Stimulated activated CD8-positive, alpha-beta memory T cell treated with anti-CD3 and anti-CD28 coated beads, Interleukin-15, amount 100 ng/mL, for 1 hour (primary cell): ENCODE results near the gene ATP6V0A1.
"Not testable (repeated sequence)": the region's sequence is repeated elsewhere in the genome, so short reads cannot be mapped to it uniquely, and the experiment has no call there.

Source experiments
- DNase-seq: peaks from one replicate; pipeline ENCODE4 v3.0.0-alpha.2; 2020; ENCODE audit warnings: low read depth

ATP6V0A1 gene

DNA sequence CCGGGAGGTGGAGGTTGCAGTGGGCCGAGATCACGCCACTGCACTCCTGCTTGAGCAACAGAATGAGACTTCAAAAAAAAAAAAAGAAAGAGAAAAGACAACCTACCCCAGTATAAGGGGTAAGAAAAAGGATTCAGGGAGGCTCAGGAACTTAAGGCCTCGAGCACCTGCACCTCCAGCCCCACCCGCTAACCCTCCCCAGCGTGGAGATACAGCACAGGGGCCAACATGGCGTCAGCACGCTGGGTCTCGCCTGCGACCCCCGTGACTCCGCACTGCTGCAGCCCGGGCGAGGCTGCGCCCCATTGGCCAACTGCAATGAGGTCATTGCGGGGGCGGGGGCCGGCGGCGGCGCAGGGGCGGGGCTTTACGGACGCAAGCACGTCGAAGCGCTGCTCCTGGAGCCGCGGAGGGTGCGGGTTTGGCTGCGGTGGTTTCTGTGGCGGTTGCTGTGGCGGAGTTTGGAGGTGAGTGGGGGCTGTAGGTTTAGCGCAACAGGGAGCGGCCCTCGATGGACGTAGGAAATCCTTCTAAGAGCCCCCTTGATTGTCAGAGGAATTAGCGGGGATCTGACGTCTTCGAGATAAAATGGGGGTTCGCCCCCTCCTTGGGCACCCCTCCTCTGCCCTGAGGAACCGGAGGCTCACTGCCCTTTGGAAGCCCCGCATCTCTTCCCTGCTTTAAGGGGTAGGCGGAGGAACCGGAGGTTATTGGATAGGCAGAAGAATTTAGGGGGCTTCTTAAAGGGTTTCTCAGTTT lies at the start of gene ATP6V0A1:
Gene ATP6V0A1, plus strand, starts transcription at position 382 of the 759 bp plus-strand sequence. CDS start 2,017 bp downstream, outside the sequence.
- peak; percentile 76 for DNase-seq

GRCh38 chr17:42409523-42410318 lies 49.0 kb upstream of the ATP6V0A1 start:
- no peak for DNase-seq

DNA sequence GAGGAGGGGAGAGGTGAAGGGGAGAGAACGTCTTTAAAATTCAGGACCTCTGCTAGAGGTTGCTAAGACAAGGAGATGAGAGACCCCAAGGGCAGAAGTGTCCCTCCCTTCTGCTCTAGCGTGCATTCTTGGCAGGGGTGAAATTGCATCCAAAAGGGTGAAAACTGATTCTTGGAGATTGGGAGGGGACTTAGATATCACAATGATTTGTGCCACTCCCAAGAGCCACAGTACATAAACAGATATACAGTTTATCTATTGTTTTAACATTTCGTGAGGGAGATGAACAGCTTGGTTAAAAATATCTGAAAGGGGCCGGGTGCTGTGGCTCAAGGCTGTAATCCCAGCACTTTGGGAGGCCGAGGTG lies 48.4 kb upstream of the ATP6V0A1 start:
- no peak for DNase-seq

DNA sequence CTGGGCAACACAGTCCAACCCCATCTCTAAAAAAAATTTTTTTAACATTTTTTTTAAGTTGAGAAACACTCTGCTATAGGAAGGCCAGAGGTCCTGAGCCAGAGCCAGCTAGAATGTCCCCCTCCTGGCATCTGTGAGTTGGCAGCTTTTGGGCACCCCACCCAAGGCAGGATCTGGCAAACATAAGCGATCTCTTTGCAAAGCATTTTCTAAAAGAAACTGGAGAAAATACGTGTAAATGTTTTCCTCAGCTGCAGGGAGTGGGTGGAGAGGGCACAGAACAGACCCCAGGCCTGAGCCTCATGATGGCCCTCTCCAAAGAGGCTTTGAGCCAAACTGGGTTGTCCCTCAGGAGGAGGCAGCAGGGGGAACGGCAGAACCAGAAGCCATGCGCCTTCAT lies 47.3 kb upstream of the ATP6V0A1 start:
- DNase-seq, result no peak

- DNase-seq, result no peak
These were observed 46.6 kb upstream of the ATP6V0A1 start for GRCh38 chr17:42411905-42412679.

DNA sequence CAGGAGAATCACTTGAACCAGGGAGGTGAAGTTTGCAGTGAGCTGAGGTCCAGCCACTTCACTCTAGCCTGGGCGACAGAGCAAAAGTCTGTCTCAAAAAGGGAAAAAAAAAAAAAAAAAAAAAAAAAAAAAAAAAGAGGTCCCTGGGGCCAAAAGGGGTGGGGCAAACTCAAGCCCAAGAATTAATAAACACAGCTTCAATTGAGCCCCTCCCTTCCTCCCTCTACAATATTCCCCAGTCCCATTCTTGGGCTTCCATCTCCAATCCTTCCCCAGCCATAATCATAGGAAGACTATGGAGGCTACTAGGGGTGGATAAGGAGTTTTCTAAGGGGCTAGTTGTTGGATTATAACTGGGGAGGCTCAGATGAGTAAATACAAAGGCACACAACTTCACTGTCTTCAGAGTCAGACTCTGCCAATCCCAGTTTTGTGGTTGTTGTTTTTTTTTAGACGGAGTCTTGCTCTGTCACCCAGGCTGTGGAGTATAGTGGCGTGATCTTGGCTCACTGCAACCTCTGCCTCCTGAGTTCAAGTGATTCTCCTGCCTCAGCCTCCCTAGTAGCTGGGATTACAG lies 45.1 kb upstream of the ATP6V0A1 start:
- no peak for DNase-seq

GRCh38 chr17:42414704-42415409 lies 43.8 kb upstream of the ATP6V0A1 start:
- no peak for DNase-seq

GRCh38 chr17:42417981-42418380 lies 40.7 kb upstream of the ATP6V0A1 start:
- not testable (repeated sequence) for DNase-seq

- DNase-seq, result no peak
These were observed 37.6 kb upstream of the ATP6V0A1 start for GRCh38 chr17:42421136-42421506.

DNA sequence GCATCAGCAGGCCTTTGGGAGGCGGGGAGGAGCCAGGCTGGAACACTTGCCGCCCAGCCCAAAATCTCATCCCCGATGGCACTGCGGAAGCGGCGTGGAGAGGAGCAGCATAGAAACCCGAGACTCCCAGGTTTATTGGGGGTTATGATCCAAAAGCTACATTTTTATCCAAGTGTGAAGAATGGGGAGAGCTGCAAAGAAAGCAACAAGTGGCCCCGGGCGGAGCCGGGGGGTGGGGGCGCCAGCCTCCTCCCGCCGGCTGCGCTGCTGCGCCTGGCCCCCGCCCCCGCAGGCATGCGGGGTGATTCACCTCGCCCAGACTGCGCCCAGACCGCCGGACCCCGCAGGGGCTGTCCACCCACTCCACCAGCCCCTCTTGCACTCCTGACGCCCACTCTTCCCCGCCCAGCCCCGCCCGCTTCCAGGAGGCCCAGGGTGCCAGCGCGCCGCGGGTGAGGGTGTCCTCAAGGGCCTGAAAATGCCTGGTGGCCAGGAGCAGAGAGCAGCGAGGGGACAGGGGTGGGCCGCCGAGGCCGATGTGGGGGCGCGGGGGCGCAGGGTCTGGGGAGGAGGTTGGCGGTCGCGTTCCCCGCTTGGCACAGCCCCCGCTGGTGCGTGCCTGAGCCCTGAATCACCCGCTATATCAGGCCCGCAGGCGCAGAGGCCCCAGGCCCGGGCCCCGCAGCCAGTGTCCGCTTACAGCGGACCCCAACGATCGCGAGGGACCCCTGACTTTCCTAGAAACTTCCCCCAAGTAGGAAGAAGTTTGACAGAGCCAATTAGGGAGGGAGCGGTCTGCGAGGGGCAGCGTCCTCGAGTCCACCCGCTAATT lies 37.0 kb upstream of the ATP6V0A1 start:
- DNase-seq, result no peak

DNA sequence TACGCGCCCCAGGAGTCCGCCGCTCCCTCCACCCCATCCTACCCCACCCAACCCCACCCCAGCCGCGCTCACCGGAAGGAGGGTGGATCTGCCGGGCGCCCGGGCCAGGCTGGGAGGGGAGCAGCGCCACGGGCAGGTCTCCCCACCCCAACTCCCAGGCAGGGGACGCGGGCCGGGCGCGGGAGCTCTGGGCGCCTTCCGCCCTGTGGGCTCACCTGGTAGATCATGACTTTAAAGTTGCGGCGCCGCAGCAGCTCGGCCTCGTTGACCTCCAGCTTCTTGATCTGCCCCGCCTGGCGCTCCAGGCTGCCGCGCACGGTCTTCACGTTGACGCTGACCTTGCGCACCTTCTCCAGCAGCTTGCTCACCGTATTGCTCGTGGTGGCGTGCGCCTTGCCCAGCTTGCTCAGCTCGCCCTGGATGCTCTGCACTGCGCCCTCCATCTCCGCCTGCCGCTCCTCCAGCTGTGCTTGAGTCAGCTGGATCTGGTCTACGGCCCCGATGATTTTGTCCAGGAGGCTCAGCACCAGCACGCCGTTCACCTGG lies 36.2 kb upstream of the ATP6V0A1 start:
- DNase-seq, result no peak

- DNase-seq, result no peak
These were observed 35.5 kb upstream of the ATP6V0A1 start, which contains the start of gene CAVIN1 for GRCh38 chr17:42422958-42423712. TSS of gene CAVIN1 (minus strand) at chr17:42423256. CDS start at chr17:42423097, 159 bp downstream.

- no peak for DNase-seq
These were observed 34.9 kb upstream of the ATP6V0A1 start for GRCh38 chr17:42423766-42424165.

DNA sequence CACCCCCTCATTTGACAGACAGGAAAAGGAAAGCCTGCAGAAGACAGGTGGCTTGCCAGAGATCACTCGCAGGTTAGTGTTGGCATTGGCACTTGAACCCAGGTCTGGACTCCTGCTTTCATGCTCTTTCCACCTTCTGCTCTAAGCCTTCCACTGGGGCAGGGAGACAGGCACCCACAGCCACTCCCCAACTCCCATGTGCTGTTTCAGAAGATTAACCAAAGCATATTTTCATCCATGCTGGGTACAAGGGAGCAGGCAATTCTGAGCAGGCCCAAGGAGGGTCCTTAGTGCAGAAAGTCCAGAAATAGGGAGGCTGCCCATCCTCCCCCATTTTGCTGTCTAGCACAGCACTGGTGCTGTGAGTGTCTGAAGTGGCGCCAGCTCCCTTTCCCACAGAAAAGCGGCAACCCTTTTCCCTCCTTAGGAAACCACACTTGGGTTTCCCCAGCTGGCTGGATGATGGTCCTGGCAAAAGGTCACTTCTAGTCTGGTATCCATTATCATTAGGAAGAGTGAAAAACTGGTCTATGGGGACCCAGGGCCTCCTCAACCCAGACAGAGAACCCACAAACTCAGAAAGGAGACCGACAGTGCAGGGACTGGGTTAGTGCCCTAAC lies 33.6 kb upstream of the ATP6V0A1 start:
- no peak for DNase-seq

GRCh38 chr17:42428141-42428944 lies 30.3 kb upstream of the ATP6V0A1 start:
- no peak for DNase-seq

DNA sequence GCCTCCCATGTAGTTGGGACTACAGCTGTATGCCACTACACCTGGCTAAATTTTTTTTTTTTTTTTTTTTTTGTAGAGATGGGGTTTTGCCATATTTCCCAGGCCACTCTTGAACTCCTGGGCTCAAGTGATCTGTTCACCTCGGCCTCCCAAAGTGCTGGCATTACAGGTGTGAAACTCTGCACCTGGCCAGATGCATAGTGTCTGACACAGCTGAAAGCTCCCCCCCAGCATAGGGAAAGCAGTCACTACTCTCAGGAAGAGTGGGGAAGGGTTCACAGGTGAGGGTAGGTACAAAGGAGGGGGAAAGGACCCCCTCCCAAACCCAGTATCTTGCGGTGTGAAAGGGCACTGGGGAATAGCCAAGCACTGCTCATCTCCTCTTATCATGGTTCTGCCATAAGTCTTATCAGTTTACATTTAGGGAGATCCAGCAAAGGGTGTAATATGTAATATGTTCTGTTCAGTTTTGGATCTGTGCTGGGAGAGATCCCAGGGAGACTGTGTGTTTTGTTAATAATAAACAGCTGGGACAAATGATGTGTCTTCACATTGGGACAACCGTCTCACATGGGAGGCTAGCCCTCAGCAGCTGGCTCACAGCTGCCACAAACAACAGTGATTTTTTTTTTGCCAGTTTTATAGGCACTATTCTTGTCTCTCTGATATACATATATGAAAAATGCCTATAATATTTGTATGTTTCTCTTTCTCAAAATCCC lies 28.8 kb upstream of the ATP6V0A1 start:
- DNase-seq, result no peak

- no peak for DNase-seq
These were observed 26.9 kb upstream of the ATP6V0A1 start for GRCh38 chr17:42431758-42432161.

DNA sequence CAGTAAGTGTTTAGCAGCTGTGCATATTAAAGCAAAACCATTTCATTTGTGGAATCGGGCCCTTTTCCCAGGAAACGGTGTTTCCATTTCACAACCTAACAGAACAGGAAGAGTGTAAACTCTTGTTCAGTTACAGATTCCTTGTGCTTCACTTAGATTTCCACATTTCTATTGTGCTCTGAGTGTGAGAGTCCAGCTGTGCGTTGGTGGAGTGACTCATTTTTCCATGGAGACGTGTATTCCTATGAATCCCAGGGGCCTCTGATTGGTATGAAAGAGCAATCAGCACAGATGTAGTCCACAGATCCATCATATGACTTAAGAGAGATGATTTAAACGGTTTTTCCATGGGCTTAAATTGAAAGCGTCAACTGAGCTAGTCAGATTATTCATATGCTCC lies 22.3 kb upstream of the ATP6V0A1 start:
- no peak for DNase-seq
